Stimulated activated CD8-positive, alpha-beta memory T cell treated with anti-CD3 and anti-CD28 coated beads, Interleukin-15, amount 100 ng/mL, for 4 hours (primary cell): ENCODE measurements around the gene OR6K6.

Source experiments
- DNase-seq, 2 donors: peaks; one replicate each; pipeline ENCODE4 v3.0.0-alpha.2; 2020; ENCODE audit warnings: low read depth in 2 of 2

OR6K6 gene

DNA sequence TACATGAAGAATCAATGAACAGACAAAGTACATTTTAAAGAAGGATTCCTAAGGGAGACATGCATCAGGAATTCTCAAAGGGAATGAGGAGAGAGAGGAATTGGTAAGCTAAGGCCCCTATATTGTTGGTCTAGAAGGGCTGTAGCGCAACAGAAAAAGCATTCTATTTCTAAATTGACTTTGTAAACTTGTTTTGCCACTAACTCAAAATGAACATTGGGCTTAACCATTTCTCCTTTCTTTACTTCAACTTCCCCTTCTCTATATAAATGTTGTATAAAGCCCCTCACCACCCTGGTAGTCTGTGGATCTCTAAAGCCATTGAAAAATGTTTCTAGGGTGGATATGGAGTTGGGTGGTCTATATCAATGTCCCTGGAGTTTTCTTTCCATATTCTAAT, 46.9 kb downstream of the OR6K6 start:
- DNase-seq = no peak

DNA sequence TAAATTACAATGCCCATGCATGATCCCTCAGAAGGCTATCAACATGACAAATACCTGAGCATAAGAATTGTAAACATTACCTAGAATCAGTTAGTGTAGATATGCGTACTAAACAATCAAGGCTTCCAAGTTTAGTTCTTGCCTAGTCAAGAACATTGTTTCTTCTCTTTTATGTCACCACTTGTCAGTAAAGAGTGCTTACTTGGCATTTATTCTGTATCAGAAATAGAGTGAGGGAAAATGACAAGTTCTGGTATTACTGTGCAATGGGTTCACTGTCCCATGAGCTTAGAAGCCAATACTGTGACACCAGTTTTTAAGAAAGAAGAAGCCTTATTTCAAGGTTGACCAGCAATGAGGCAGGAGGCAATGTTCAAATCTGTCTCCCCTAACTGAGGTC, 49.2 kb downstream of the OR6K6 start:
- DNase-seq = no peak
